OCI-LY7 (cell line): Measurements from ENCODE around the gene SYTL2. TPM values are rescaled to one million over a fixed set of nuclear protein-coding genes. Genes with fewer than 3 reads are reported as not detected.

Source experiments
- BruUV-seq: library from RNA; stranded (reverse); fragments of 400-500 nt; replicated peaks from 2 replicates; lab custom pipeline; 2021; lab: Mats Ljungman, UMichigan
- CTCF ChIA-PET: fragments of 300-600 bp; sonication (Branson Sonifier 250); formaldehyde crosslinking; loops from one replicate; lab custom pipeline; 2022; ENCODE audit warnings: antibody characterized with exemption; ENCODE audit not compliant: unreplicated experiment; lab: Charles Lee
- POLR2A ChIA-PET: fragments of 300-600 bp; sonication (Branson Sonifier 250); formaldehyde crosslinking; loops from one replicate; lab custom pipeline; 2022; ENCODE audit warnings: antibody characterized with exemption; lab: Charles Lee
- DNase-seq: peaks from one replicate; pipeline ENCODE4 v3.0.0-alpha.2; 2015; ENCODE audit warnings: low spot score
- H2AFZ ChIP-seq: fragments of 200-600 bp; sonication (generic), shearing (Covaris generic); 2 replicates; pipeline ENCODE4 v1.6.1; 2014; ENCODE audit warnings: mild to moderate bottlenecking, antibody characterized with exemption, low read length, moderate library complexity
- H3K27ac ChIP-seq: fragments of 200-600 bp; sonication (generic); 2 replicates; pipeline ENCODE4 v1.5.1; 2014; ENCODE audit warnings: mixed run types, low read depth, mild to moderate bottlenecking, moderate library complexity, low read length, inconsistent platforms; ENCODE audit not compliant: poor library complexity, severe bottlenecking
- H3K36me3 ChIP-seq: fragments of 200-600 bp; sonication (generic); 2 replicates; pipeline ENCODE4 v1.6.1; 2014; ENCODE audit warnings: mild to moderate bottlenecking, antibody characterized with exemption, low read length, moderate library complexity, mixed read lengths; ENCODE audit not compliant: insufficient read depth
- H3K4me1 ChIP-seq: fragments of 200-600 bp; sonication (generic); 2 replicates; pipeline ENCODE4 v1.5.1; 2014; ENCODE audit warnings: mild to moderate bottlenecking, low read length; ENCODE audit not compliant: insufficient read depth, poor library complexity, severe bottlenecking
- H3K4me2 ChIP-seq: fragments of 200-600 bp; sonication (generic); 2 replicates; pipeline ENCODE4 v1.6.1; 2014; ENCODE audit warnings: mild to moderate bottlenecking, low read length
- H3K4me3 ChIP-seq: fragments of 200-600 bp; sonication (generic); 2 replicates; pipeline ENCODE4 v1.5.1; 2014; ENCODE audit warnings: mild to moderate bottlenecking, low read depth, low read length; ENCODE audit not compliant: poor library complexity, severe bottlenecking
- H3K79me2 ChIP-seq: fragments of 200-600 bp; sonication (generic); 2 replicates; pipeline ENCODE4 v1.6.1; 2016; ENCODE audit warnings: low read depth, mild to moderate bottlenecking, low read length, moderate library complexity, mixed read lengths; ENCODE audit not compliant: insufficient read depth
- H3K9me2 ChIP-seq: fragments of 200-600 bp; sonication (generic); 2 replicates; pipeline ENCODE4 v1.6.1; 2016; ENCODE audit warnings: mild to moderate bottlenecking, low read length, mixed read lengths; ENCODE audit not compliant: insufficient read depth
- H3K9me3 ChIP-seq: fragments of 200-600 bp; sonication (generic); 2 replicates; pipeline ENCODE4 v1.6.1; 2014; ENCODE audit warnings: mild to moderate bottlenecking, mixed run types, low read length, mixed read lengths
- H4K20me1 ChIP-seq: fragments of 200-600 bp; sonication (generic); 2 replicates; pipeline ENCODE4 v1.6.1; 2014; ENCODE audit warnings: mild to moderate bottlenecking, antibody characterized with exemption, low read length, moderate library complexity, mixed read lengths; ENCODE audit not compliant: insufficient read depth
- EZH2phosphoT487 ChIP-seq: fragments of 200-600 bp; sonication (generic); IDR thresholded peaks from 2 replicates; pipeline ENCODE4 v1.6.1; 2018; ENCODE audit warnings: low read depth, borderline replicate concordance, mild to moderate bottlenecking, mixed run types, antibody characterized with exemption, low read length, moderate library complexity, mixed read lengths
- intact Hi-C: fragments of 100-400 bp; cut with micrococcal nuclease; formaldehyde crosslinking; loops from one replicate; pipeline ENCODE4 v1.10.0; 2022; ENCODE audit not compliant: unreplicated experiment
- total RNA-seq, 2 experiments: library from RNA; depleted of rRNA in 1 of 2; stranded (reverse); fragments of >200 nt in 1 of 2; shearing (Covaris generic) in 1 of 2; gene quantifications; 2 replicates each; pipeline ENCODE4 v1.2.3, GENCODE V29; 2014 to 2022
- TF ChIP-seq, protein P1 (sequence below): fragments of 200-600 bp; sonication (generic); conservative IDR thresholded peaks from 2 replicates; pipeline ENCODE4 v1.5.1; 2014; ENCODE audit warnings: mild to moderate bottlenecking, antibody characterized with exemption, low read length, moderate library complexity, mixed read lengths

Gene SYTL2
- total RNA-seq, 2 experiments from 2014 or later: 2.6 to 5.1 TPM

- TF ChIP-seq, protein P1, sequence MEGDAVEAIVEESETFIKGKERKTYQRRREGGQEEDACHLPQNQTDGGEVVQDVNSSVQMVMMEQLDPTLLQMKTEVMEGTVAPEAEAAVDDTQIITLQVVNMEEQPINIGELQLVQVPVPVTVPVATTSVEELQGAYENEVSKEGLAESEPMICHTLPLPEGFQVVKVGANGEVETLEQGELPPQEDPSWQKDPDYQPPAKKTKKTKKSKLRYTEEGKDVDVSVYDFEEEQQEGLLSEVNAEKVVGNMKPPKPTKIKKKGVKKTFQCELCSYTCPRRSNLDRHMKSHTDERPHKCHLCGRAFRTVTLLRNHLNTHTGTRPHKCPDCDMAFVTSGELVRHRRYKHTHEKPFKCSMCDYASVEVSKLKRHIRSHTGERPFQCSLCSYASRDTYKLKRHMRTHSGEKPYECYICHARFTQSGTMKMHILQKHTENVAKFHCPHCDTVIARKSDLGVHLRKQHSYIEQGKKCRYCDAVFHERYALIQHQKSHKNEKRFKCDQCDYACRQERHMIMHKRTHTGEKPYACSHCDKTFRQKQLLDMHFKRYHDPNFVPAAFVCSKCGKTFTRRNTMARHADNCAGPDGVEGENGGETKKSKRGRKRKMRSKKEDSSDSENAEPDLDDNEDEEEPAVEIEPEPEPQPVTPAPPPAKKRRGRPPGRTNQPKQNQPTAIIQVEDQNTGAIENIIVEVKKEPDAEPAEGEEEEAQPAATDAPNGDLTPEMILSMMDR: no peak
- no peak for TF ChIP-seq EZH2phosphoT487
- BruUV-seq: no TSS peak
- POLR2A ChIA-PET: no interaction called here
These were observed 39.4 kb downstream of the SYTL2 start for GRCh38 chr11:85771568-85771967.

GRCh38 chr11:85769771-85770170, 41.2 kb downstream of the SYTL2 start:
- no peak overlapping the region for H2AFZ ChIP-seq
- no peaks in the 10 kb centered on the region for H3K4me1 ChIP-seq
- TF ChIP-seq, protein P1: no peak
- no peak for TF ChIP-seq EZH2phosphoT487
- no TSS peak for BruUV-seq
- no peaks in the 10 kb centered on the region for H4K20me1 ChIP-seq
- H3K27ac ChIP-seq: no peak overlapping the region
- no peaks in the 10 kb centered on the region for H3K9me2 ChIP-seq
- no peaks in the 10 kb centered on the region for H3K36me3 ChIP-seq
- ChIA-PET CTCF (no interaction called here), POLR2A (no interaction called here)
- intact Hi-C loops: no loop called here
- no peaks in the 10 kb centered on the region for H3K79me2 ChIP-seq
- DNase-seq: no peak
- H3K4me2 ChIP-seq: no peak overlapping the region
- no peaks in the 10 kb centered on the region for H3K9me3 ChIP-seq
- H3K4me3 ChIP-seq: no peak overlapping the region

More at GRCh38 chr11:85771568-85771967, 39.4 kb downstream of the SYTL2 start:
- no peaks in the 10 kb centered on the region for H3K36me3 ChIP-seq
- no peak overlapping the region for H3K4me3 ChIP-seq
- H3K4me2 ChIP-seq: no peak overlapping the region
- H3K27ac ChIP-seq: no peak overlapping the region
- intact Hi-C loops: no loop called here
- H3K9me2 ChIP-seq: no peaks in the 10 kb centered on the region
- H2AFZ ChIP-seq: no peak overlapping the region
- H3K9me3 ChIP-seq: no peaks in the 10 kb centered on the region
- no peaks in the 10 kb centered on the region for H4K20me1 ChIP-seq
- no peaks in the 10 kb centered on the region for H3K4me1 ChIP-seq
- no peak for DNase-seq
- H3K79me2 ChIP-seq: no peaks in the 10 kb centered on the region
- CTCF ChIA-PET: no interaction called here

- no peaks in the 10 kb centered on the region for H3K36me3 ChIP-seq
- no peak overlapping the region for H3K27ac ChIP-seq
- no peak overlapping the region for H3K4me2 ChIP-seq
- H3K4me3 ChIP-seq: no peak overlapping the region
- no peak for DNase-seq
- no peaks in the 10 kb centered on the region for H3K9me2 ChIP-seq
- no peaks in the 10 kb centered on the region for H3K4me1 ChIP-seq
- no peaks in the 10 kb centered on the region for H4K20me1 ChIP-seq
- intact Hi-C loops: no loop called here
- POLR2A ChIA-PET: interaction anchor here (0.6 kb wide), 1 partner anchor 50 kb away, joined by 3 read pairs; no protein-coding TSS in a partner anchor
- CTCF ChIA-PET: no interaction called here
- BruUV-seq: no TSS peak
- H2AFZ ChIP-seq: no peak overlapping the region
- no peaks in the 10 kb centered on the region for H3K79me2 ChIP-seq
- no peaks in the 10 kb centered on the region for H3K9me3 ChIP-seq
- TF ChIP-seq, protein P1: no peak
- no peak for TF ChIP-seq EZH2phosphoT487
These were observed 42.3 kb downstream of the SYTL2 start for GRCh38 chr11:85768473-85769146.
